WI38 (cell line): ENCODE measurements around the gene CEPT1.

Experiments used
- H3K4me3 ChIP-seq: 2 replicates; pipeline ENCODE4 v1.5.1; 2011; ENCODE audit warnings: low read depth, mild to moderate bottlenecking, control low read depth, low read length
- TF ChIP-seq, protein P1 (sequence below): IDR thresholded peaks from 2 replicates; pipeline ENCODE4 v1.5.1; 2012; ENCODE audit warnings: low read depth, mild to moderate bottlenecking, control low read depth, low read length

Gene CEPT1

DNA sequence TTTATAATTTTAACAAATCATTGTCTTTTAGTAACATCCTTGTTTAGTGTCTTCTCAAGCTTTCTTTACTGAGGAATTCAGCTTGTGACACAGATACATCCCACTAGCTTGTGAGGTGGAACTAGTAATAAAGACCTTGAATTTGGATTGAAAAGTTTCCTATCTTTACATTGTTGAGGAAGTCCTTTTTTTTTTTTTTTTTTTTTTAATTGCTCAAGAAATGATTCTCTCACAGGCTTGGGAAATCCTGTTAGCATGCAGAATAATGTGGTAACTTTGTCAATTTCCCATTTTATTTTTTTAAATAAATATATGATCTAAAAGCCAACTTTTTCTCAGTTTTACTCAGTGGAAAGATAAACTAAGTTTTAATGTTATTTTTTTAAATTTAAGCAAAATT is 44.6 kb downstream of the CEPT1 start:
- TF ChIP-seq, protein P1, sequence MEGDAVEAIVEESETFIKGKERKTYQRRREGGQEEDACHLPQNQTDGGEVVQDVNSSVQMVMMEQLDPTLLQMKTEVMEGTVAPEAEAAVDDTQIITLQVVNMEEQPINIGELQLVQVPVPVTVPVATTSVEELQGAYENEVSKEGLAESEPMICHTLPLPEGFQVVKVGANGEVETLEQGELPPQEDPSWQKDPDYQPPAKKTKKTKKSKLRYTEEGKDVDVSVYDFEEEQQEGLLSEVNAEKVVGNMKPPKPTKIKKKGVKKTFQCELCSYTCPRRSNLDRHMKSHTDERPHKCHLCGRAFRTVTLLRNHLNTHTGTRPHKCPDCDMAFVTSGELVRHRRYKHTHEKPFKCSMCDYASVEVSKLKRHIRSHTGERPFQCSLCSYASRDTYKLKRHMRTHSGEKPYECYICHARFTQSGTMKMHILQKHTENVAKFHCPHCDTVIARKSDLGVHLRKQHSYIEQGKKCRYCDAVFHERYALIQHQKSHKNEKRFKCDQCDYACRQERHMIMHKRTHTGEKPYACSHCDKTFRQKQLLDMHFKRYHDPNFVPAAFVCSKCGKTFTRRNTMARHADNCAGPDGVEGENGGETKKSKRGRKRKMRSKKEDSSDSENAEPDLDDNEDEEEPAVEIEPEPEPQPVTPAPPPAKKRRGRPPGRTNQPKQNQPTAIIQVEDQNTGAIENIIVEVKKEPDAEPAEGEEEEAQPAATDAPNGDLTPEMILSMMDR, result no peak

DNA sequence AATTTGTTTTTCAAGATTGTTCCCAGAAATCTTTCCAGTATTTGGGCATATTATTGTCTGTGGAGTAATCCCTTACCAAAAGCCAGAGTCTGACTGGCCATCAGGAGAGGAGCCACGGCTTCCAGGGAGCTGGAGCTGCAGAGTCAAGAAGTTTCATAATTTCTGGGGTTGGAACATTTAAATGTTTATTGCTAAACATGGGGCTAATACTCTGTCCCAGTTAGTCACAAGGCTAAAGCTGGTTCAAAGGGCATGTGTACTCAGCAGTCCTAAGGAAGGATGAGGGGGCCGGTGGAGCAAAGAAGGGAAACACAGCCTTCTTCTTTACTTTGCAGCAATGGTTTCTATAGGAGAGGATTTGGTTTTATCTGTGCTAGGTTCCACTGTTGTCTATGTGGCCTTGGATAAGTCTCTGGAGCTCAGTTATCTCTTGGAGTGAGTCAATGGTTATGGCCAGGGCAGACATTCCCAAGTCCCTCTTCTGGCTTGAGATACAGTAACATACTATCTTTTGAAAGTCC is 51.0 kb downstream of the CEPT1 start:
- H3K4me3 ChIP-seq, result no peak overlapping the region
- TF ChIP-seq, protein P1, result no peak

More for the DNA sequence above, 44.6 kb downstream of the CEPT1 start:
- no peak overlapping the region for H3K4me3 ChIP-seq

- H3K4me3 ChIP-seq, result no peak overlapping the region
- TF ChIP-seq, protein P1, result no peak
Measured at GRCh38 chr1:111191496-111191895, 51.5 kb downstream of the CEPT1 start.

- TF ChIP-seq, protein P1, result no peak
- H3K4me3 ChIP-seq, result no peak overlapping the region
Measured at GRCh38 chr1:111192074-111192473, 52.1 kb downstream of the CEPT1 start.

DNA sequence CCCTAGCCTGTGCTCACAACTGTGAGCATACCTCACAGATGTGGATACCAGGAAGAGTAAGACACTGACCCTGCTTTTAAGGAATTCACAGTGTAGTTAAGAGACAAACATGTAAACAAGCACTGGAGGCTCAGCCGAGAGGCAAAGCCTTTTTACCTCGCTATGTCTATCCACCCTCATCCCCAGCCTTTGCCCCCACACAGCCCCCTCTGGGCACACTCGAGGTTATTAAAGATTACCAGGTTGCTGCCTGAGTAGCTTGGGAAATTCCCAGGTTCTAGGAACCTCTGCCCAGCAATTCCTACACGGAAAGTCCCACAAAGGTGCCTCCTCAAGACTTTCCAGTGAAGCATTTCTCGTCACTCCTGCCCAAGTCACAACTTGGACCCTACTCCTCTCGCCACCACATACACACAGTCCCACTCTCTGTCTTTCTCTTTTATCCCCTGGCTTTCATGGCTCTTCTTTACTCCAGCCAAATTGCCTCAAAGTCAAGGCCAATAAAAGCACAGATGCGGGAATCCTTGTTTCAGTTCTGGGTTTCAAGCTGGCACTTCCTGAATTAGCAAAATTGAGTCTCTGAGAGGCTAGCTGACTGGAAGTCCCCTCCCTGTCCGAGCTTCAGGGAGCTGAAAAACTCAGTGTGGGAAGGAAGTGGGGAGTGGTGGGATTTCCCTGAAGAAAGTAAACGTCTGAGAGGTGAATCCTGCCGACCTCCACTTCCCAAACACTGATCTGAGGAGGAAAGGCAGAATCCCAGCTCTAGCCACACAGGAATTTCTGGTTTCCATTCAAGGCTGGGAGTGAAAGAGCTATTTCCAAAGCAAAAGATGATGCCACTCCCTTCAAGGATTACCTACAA is 52.9 kb downstream of the CEPT1 start:
- H3K4me3 ChIP-seq, result no peak overlapping the region
- TF ChIP-seq, protein P1, result no peak

DNA sequence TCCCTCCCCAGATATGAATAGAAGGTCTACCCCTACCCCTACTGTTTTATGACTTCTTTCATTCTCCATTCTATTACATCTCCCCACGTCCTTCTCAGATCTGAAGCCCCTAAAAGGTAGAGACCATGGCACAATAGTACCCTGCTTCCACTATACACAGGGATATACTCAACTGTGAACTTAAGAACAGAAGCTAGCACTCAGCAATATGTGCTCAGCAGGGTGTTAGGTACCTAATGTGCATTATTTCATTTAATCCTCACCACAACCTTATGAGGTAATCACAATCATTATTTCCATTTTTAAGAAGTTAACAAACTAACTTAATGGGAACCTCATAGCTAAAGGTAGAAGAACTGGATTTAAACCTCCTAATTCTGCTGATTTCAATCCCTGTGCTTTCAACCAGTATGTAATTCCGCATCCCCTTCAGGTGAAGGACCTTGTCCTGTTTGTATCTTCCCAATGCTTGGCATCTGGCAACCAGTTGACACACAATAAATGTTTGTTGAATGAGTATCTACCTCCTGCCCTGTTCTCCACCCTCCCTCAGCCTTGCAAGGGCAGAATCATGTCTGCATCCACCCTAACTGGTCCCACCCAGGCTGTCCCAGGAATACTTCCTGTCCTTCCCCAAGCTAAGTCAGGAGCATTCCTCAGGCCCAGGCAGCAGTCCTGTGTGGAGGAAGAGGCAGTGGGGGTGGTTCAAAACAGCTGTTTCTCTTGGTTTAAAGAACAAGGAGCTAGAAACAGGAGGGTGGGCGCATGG is 53.9 kb downstream of the CEPT1 start:
- H3K4me3 ChIP-seq, result no peak overlapping the region
- TF ChIP-seq, protein P1, result no peak
